Placental pericyte (primary cell): ENCODE data around the gene LSM14A. TPM values are rescaled to one million over a fixed set of nuclear protein-coding genes. Genes with fewer than 3 reads are reported as not detected.

Source experiments
- total RNA-seq: library from RNA; depleted of rRNA; stranded (reverse); fragments of >200 nt; gene quantifications from 2 replicates; pipeline ENCODE4 v1.2.3, GENCODE V29; 2012

The LSM14A gene
- 75.4 and 86.0 TPM in 2 replicates for total RNA-seq

DNA sequence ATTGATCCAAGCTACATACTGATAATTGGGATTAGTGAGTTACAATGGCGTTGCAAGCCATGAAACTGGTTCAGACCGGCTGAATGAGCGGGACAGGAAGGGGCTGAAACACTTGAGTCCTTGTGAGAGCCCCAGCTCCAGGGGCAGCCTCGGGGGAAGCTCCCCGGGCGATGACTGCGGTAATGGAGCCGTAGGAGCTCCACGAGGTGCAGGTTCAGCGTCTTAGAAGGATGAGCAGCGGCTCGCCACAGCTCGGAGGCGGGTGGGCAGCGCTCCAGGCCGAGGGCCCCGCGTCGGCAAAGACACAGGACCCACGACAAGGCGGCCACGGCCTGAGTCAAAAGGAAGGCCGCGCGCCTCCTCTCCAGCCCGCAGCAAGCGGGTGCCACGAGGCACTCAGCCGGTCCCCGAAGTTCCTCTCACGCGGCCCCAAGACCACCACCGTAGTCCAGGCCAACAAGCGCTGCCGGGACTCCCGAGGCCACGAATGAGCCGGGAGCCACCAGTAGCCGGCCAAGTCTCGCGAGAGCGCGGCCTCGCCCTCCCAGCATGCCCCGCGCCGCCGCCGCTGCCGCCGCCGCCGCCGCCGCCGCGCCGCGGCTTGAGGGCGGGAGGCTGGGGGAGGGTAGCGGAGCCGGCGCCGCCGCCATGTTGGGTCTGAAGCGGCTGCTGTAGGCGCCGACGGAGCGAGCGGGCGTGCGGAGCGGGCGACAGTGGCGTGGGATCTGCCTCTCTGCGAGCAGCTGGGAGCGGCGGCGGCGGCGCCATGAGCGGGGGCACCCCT is at the start of gene LSM14A:
Gene LSM14A (plus strand): TSS at position 628 of the 784 bp plus-strand sequence. CDS start 139 bp downstream, at position 767.

DNA sequence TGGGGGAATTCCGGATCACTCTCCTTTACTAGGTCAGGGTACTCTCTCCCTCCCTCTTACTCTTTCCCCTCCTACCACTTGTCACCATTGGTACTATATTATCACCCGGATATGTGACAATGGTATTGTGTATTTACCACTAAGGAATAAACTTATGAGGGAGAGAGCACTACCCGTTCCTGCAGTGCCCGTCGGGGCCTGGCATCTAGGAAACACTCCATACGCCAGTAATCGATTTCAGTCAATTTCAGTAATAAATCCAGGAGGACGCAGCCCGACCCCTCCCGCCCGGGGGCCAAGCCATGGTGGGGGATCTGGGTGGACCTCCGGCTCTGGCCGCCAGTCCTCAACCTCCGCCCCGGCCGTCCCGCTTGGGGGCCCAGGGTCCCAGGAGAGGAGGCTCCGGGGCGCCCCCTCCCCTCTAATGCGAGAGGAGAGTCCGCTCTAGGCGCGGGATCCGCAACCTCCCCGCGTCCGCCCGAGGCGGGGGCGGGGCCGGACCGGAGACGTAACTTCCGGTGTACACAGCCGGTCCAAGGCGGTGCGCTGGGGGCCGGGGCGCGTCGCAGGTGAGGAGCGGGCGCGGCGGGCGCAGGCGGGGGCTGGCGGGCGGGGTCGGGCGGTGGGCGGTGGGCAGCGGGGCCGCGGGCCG is 81.9 kb downstream of the LSM14A start, which contains the start of gene GARRE1:
Gene GARRE1 (plus strand): TSS at position 509 of the 652 bp plus-strand sequence. CDS start 45,920 bp downstream, outside the sequence.

Other genes with a start within 250 kb of the LSM14A start
- 18.6 and 19.6 TPM in 2 replicates for gene GARRE1, start 82.0 kb downstream of the LSM14A start, total RNA-seq
- 179 and 214 TPM in 2 replicates for gene GPI, start 192.7 kb downstream of the LSM14A start, total RNA-seq
- gene PDCD2L, start 231.9 kb downstream of the LSM14A start, total RNA-seq: 5.9 and 14.5 TPM in 2 replicates